Left kidney (tissue), 2 donors: ENCODE measurements around the gene ZNF280D. TPM values are rescaled to one million over a fixed set of nuclear protein-coding genes. Genes with fewer than 3 reads are reported as not detected.

Source experiments
- DNase-seq: peaks from one replicate; pipeline ENCODE4 v3.0.0-alpha.2; 2013
- polyA plus RNA-seq: library from polyadenylated mRNA; unstranded; fragments of 120-200 nt; gene quantifications from one replicate; pipeline ENCODE4 v1.2.1, GENCODE V29; 2013; ENCODE audit not compliant: insufficient read length

The ZNF280D gene
- polyA plus RNA-seq, 1 donor: 61.2 TPM

DNA sequence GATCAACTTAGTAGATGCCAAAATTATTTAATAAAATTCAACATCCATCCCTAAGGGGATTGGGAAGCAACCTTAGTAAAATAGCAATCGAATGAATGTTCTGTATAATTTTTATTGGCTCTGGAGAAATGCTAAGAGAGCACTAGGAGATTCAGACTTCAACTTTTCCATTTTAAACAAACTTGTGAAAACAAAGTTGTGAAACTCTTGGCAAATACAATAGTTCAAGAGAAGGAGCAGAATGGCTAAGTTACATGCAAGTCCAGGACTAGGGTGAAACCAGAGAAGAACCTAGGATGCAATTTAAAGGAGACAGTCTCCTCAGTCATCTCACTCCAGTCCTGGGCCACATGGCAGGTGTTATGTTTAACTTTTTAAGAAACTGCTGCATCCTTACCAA lies 16.7 kb upstream of the ZNF280D start:
- no peak for DNase-seq

- no peak for DNase-seq
Observed at GRCh38 chr15:56744701-56745683, 11.7 kb upstream of the ZNF280D start.

DNA sequence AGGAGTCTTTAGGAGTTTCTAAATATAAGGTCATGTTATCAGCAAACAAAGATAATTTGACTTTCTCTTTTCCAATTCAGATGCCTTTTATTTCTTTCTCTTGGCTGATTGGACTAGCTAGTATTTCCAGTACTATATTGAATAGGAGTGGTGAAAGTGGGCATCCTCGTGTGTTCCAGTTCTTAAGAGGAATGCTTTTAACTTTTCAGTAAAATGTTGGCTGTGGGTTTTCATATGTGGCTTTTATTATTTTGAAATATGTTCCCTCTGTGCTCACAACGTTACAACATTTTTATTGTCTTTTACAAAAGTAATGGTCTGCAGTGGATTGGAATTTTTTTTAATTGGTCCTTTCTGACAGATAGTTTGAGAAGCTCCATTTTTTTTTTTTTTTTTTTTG lies 8.2 kb upstream of the ZNF280D start:
- no peak for DNase-seq

DNA sequence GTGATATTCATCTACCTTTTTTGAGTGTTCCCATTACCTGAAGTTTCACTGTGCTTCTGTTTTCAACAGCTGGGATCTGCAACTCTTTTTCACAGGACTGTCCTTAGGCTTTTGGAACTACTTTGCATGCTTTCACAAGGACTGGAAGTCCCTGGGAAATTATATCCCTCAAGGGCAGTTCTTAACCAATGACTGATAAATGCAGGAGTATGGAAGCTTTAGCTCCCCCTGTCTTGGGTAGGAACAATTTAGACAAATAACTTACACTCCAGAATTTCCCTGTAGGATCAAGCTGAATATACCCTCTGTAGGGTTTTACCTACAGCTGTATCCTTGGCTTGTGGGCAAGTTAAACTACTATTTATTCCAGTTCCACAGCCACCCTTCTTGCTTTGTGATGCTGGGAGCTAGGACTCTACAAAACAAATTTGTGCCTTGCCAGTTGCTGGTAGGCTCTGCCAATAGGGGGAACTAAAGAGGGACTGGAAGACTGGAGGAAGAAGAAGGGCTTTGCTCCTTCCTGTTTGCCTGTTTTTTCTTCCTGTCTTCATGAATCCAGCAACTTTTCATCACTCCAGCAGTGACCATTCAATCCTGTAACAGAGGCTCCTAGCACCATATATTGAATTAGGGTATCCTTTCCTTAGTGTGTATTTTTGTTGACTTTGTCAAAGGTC lies 6.8 kb upstream of the ZNF280D start:
- no peak for DNase-seq

DNA sequence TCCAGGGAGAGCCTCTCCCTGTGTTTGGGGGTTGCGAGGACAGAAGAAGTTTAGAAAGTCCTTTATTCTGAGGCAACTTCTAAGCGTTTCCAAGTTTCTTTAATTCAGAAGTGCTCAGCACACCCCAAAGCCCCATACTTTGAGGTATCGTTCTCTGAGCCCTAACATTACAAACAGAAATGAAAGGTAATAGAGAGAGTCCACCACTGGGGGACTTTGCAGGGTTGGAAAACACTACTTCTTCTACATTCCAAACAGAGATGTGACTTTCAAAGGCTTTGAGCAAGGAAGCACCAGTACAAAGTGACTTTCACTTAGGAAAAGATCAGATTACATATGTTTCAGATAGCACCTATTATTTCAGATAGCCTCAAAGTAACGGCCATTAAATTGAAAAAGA lies 6.2 kb upstream of the ZNF280D start:
- no peak for DNase-seq

DNA sequence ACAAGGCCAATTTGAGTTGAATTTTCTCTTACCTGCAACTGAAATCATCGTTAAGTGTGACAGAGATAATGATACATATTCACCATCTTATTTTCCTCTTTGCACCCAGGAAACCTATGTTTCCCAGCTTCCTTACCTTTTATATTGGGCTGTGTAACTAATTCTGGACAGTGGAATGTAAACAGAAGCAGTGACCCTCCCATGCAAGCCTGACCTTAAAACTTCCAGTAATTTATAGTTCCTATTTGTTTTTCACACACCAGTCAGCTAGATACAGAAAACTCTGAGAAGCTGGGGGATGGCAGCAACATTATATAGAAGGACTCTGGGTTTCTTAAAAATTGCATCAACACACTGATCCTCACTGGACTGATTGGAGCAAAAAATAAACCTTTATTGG lies 4.5 kb upstream of the ZNF280D start:
- no peak for DNase-seq

DNA sequence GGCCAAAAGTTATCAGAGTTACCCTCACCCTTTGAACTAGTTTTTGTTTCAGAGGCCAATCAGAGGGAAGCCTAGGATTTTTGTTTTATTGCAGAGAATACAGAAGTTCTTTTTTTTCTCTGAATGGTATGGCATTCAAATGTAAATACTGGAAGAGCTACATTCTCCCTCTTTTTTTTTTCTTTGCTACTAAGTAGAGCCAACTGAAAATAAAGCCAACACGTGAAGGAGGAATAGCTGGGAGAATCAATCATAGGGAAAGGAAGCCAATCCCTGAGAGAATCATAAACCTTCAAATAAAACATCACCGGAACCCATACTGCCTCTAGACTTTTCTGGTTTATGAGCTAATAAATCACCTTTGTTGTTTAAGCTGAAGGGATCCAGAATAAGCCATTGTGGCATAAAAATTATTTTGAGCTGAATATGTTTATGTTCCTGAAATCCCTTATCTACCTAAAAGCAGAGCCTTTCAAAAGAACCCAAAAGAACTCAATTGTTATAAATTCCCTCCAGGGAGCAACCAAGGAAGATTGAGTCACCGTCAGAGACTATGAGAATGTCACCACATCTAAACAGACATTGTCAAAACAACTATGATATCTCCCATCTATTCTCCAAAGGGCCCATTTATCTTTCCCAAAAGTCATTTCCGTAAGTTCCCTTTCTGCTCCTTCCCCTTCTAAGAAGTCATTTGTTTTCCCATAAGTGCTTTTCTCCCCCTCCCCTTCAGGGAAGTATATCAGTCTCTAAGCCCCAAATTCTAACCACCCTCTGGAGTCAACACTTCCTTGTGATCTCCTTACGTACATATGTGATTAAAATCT lies 3.8 kb upstream of the ZNF280D start:
- DNase-seq: no peak

DNA sequence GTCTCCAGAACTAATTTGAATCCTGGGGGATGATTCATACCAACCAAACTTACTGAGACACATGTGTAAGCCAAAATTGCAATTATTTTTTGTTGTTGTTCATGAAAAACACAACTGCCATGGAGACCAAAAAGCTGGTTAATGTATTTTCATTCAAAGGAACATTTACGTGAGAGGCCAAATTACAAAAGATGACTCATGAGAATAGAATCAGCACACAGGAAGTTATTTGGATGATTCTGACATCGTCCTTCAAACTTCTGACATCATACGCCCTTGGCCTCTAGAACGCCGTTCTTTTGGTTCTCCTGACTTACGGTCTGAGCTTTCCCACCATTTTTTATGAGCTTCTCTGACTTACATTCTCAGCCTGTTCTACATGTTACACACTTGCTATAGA lies 3.0 kb upstream of the ZNF280D start:
- no peak for DNase-seq

DNA sequence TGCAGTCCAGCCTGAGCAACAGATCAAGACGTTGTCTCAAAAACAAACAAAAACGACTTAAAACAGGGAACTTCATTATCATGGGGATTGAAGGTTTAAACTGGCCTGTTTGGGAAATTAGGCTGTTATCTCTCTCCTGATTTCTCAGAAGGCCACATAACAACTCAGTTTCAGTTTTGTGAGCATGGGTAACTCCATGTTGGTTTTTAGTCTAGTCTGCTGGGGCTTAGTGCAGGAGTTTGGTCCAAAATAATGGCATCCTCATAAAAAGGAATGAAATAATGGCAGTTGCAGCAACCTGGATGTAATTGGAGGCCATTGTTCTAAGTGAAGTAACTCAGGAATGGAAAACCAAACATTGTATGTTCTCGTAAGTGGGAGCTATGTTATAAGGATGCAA lies 2.3 kb upstream of the ZNF280D start:
- DNase-seq: no peak

GRCh38 chr15:56734013-56734635 lies 815 bp upstream of the ZNF280D start:
- DNase-seq: peak; percentile 30

DNA sequence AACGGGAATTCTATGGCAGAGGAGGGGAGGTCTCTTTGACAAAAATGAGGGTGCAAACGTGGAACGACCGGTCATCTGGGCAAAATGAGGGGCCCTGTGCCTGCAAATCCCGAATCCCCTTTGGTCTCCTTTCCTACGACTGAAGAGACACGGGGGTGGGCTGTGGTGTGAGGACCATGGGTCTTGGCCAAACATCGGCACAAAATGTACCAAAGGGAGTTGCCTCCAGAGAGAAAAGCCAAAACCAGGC lies 498 bp downstream of the ZNF280D start:
- DNase-seq: no peak

- DNase-seq: peak; percentile 36
Observed at GRCh38 chr15:56732135-56732885, 999 bp downstream of the ZNF280D start.

DNA sequence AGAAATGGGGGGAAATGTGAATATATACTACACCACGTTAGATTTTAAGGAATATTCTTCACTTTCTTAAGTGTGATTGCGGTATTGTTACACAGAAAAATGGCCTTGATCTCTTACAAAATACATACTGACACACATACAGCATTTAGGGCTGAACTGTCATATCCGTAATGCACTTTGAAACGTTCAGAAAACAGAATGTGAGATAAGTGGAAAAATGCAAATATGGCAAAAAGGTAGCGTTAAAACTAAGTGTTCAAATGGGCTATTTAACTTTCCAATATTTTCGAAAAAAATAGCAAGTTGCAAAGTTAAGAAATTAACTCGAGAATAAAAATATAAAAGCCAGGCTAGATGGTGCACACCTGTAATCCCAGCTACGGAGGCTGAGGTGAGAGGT lies 1.8 kb downstream of the ZNF280D start:
- no peak for DNase-seq

GRCh38 chr15:56729561-56729960 lies 3.7 kb downstream of the ZNF280D start:
- no peak for DNase-seq

- DNase-seq: no peak
Observed at GRCh38 chr15:56725386-56725785, 7.9 kb downstream of the ZNF280D start.

- no peak for DNase-seq
Observed at GRCh38 chr15:56724232-56724631, 9.1 kb downstream of the ZNF280D start.

GRCh38 chr15:56723787-56724186 lies 9.5 kb downstream of the ZNF280D start:
- no peak for DNase-seq

GRCh38 chr15:56719774-56720555 lies 13.3 kb downstream of the ZNF280D start:
- no peak for DNase-seq

DNA sequence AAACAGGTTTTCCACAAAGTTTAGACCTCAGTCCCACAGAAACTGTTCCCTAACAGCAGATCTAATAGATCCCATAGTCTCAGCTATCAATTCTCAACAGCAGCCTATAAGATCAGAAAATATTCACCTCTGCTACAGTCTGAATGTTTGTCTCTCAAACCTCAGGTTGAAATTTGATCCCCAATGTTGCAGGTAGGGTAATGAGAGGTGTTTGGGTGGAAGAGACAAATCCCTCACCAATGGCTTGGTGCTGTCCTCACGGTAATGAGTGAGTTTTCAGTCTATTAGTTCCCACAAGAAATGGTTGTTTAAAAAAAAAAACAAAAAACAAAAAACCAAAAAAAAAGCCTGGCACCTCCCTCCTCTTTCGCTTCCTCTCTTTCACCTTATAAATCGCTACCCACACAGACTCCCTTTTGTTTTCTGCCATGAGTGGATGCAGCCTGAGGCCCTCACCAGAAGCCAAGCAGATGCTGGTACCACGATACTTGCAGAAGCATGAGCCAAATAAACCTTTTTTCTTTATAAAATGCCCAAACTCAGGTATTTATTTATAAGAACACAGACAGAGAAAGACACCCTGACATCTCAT lies 14.2 kb downstream of the ZNF280D start:
- DNase-seq: no peak

DNA sequence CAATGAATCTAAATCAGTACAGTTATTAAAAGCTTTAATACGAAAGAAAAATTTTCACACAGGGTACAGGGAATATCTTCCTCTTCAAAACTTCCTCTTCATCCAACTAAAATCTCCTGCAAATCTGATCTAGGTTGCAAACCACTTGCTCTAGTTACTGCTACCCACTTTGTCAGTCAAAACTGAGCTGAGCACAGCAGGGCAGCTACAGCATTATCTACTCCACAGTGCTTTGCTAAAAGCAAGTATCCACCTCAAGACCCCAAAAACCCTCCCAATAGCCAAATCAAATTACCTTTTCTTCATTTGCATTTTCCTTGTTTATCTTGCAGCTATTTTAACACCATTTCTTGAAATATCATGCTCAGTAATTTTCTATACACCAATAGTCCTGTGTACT lies 14.7 kb downstream of the ZNF280D start:
- no peak for DNase-seq
